H1 (cell line): ENCODE results near the gene ZNF441. TPM values are rescaled to one million over a fixed set of nuclear protein-coding genes. Genes with fewer than 3 reads are reported as not detected.

Source experiments
- BRCA1 ChIP-seq: IDR thresholded peaks from 2 replicates; pipeline ENCODE4 v1.6.1; 2012; ENCODE audit warnings: low read depth, low read length, improper control_type of control experiment
- CBX5 ChIP-seq: fragments of 300-800, 300-1000 bp; sonication (generic); IDR thresholded peaks from 2 replicates; pipeline ENCODE4 v1.7.1; 2016; ENCODE audit warnings: antibody characterized with exemption, low read length, low read depth
- CHD2 ChIP-seq: IDR thresholded peaks from 2 replicates; pipeline ENCODE4 v1.6.1; 2012; ENCODE audit warnings: low read length, improper control_type of control experiment
- KDM4A ChIP-seq: IDR thresholded peaks from one replicate; pipeline ENCODE4 v1.7.1; 2012; ENCODE audit warnings: low read depth, mild to moderate bottlenecking, moderate library complexity, low read length, inconsistent platforms; ENCODE audit not compliant: severe bottlenecking
- RAD21 ChIP-seq, 2 experiments: IDR thresholded peaks in 1 of 2; conservative IDR thresholded peaks in 1 of 2; 2 replicates each; pipeline ENCODE4 v1.6.1; 2011; ENCODE audit warnings: low read depth in 2 of 2, low read length in 2 of 2, improper control_type of control experiment in 1 of 2, inconsistent platforms in 1 of 2, mild to moderate bottlenecking in 1 of 2, moderate library complexity in 1 of 2
- RBBP5 ChIP-seq: IDR thresholded peaks from 2 replicates; pipeline ENCODE4 v1.7.1; 2012; ENCODE audit warnings: low read depth, mild to moderate bottlenecking, inconsistent platforms, low read length, moderate library complexity, borderline replicate concordance
- SP4 ChIP-seq: IDR thresholded peaks from 2 replicates; pipeline ENCODE4 v1.6.1; 2012; ENCODE audit warnings: low read length, inconsistent platforms
- TAF1 ChIP-seq: IDR thresholded peaks from 2 replicates; pipeline ENCODE4 v1.6.1; 2011; ENCODE audit warnings: mild to moderate bottlenecking, low read depth, low read length
- TAF7 ChIP-seq: optimal IDR thresholded peaks from 2 replicates; pipeline ENCODE3; 2011; ENCODE audit warnings: low read depth, mild to moderate bottlenecking, inconsistent platforms, low read length, moderate library complexity, borderline replicate concordance
- ZNF274 ChIP-seq: IDR thresholded peaks from 2 replicates; pipeline ENCODE4 v1.7.0; 2012; ENCODE audit warnings: low read length, borderline replicate concordance; ENCODE audit errors: extremely low read depth
- polyA plus RNA-seq, 7 experiments: library from polyadenylated mRNA; depleted of rRNA in 3 of 7; stranded (reverse) in 5 of 7; unstranded in 2 of 7; fragments of >200 nt in 5 of 7; fragments of 200-250 nt in 2 of 7; gene quantifications; 1 replicate in 5 of 7; 2 replicates in 1 of 7; 4 replicates in 1 of 7; pipeline versions ENCODE4 v1.2.1 to v1.2.3, GENCODE V29; 2011 to 2013; ENCODE audit warnings: missing spikeins in 2 of 7, mixed read lengths in 2 of 7
- total RNA-seq: library from RNA; stranded (reverse); fragmentation: NEBNext Ultra II Directional; extraction: Animal tissue kit (Norgen Biotek cat#: 25700); gene quantifications from 2 replicates; pipeline ENCODE4 v1.2.1, GENCODE V29; 2021

Gene ZNF441
- total and polyA plus RNA-seq, 2 of the 8 experiments (the other 6 are each of a cell fraction or from before 2014, with no cell fraction given): 0.09 to 0.48 TPM

DNA sequence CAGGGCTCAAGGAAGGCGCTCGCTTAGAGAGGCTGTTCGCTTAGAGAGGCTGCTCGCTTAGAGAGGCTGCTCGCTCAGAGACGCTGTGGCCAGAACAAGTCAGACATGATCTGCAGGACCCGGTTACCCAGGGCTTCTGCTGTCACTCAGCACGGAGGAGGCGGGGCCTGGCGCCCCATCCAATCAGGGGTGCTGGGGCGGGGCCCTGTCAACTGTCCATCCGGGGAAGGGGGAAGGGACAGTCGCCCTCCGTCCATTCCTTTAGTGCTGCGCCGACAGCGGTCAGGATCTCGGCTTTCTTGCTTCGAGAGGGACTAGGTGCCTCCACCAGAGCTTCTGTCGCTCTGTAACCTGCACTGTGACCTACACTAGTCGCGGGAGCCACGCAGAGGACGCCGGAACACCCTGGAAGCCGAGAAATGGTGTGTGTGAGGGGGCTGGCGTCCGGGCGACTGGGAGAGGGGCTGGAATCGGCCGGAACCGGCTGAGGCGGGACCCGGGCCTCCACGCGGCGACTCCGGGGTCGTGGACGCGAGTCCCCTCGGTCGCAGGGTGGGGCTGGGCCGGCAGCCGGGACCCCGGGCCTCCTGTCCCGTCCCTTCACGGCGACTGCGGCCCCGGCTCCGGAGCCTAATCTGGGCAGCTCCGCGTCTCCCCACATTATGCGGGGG lies 47.4 kb downstream of the ZNF441 start, which contains the start of gene ZNF440 (continued):
- no peak for TF ChIP-seq ZNF274
- peak; percentile 52; the same call in 1 of the 2 replicates for TF ChIP-seq CHD2
- TF ChIP-seq TAF7: peak; percentile 32
- TF ChIP-seq BRCA1: no peak
- TF ChIP-seq TAF1: peak; percentile 79; the same call in 1 of the 2 replicates
- peak; percentile 82; the same call in 1 of the 2 replicates for TF ChIP-seq SP4
- TF ChIP-seq RBBP5: no peak
- TF ChIP-seq RAD21 (IDR thresholded peaks at IDR 0.05 in 1 of 2, conservative IDR thresholded peaks at IDR 0.05 in 1 of 2; ENCODE audit: low read depth in 2 of 2, low read length in 2 of 2): no peak
- TF ChIP-seq CBX5: no peak
- TF ChIP-seq KDM4A: peak; percentile 75
